Hair follicular keratinocyte (primary cell): ENCODE results near the gene SERPINB6. TPM values are rescaled to one million over a fixed set of nuclear protein-coding genes. Genes with fewer than 3 reads are reported as not detected.

ENCODE experiments used
- total RNA-seq: library from RNA; depleted of rRNA; stranded (reverse); fragments of >200 nt; gene quantifications from 2 replicates; pipeline ENCODE4 v1.2.3, GENCODE V29; 2015

Gene SERPINB6
- total RNA-seq = 69.9 and 82.2 TPM in 2 replicates

DNA sequence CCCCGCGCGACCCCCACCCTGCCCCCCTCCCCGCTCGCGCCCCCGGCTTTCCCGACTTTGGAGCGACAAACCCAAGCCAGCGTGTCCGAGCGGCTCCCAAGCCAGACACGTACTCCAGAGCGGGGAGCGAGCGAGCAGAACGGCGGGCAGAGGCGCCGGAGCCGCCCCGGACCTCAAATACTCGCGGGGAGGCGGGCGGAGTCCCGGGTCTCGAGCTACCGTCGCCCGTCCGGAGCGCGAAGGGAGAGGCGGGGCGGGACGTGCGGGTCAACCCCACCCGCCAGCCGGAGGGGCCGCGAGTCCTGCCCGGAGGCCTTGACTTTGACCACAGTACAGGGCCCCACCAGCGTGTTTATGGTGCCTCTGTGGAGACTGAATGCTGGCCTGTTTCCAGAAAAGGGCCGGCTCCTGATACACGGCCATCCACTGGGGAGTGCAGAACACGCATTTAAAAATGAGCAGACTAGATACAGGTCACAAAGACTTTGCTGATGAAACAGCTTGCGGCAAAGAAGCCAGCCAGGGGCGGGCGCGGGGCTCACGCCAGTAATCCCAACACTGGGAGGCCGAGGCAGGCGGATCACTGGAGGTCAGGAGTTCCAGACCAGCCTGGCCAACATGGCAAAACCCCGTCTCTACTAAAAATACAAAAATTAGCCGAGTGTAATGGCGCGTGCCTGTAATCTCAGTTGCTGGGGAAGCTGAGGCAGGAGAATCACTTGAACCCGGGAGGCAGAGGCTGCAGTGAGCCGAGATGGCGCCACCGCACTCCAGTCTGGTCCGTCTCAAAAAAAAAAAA, at the start of gene SERPINB6:
Gene SERPINB6 (minus strand): TSS at position 148 of the 799 bp plus-strand sequence. CDS start 12,235 bp downstream, outside the sequence.

GRCh38 chr6:2999618-3000557, 28.5 kb upstream of the SERPINB6 start, which contains the start of gene NQO2:
NQO2 (plus strand) TSS chr6:2999894; CDS start chr6:3006553, 6,659 bp downstream.

Other genes starting within 250 kb of the SERPINB6 start
- gene MYLK4, start 220.6 kb downstream of the SERPINB6 start, total RNA-seq = 0.04 TPM in 1 of 2 replicates, not detected in the other
- gene WRNIP1, start 206.2 kb downstream of the SERPINB6 start, total RNA-seq = 60.7 and 69.3 TPM in 2 replicates
- gene SERPINB1, start 129.7 kb downstream of the SERPINB6 start, total RNA-seq = 58.7 and 136 TPM in 2 replicates
- gene SERPINB9, start 68.3 kb downstream of the SERPINB6 start, total RNA-seq = 0.34 and 0.62 TPM in 2 replicates
- 6.6 and 7.2 TPM in 2 replicates for gene NQO2, start 28.3 kb upstream of the SERPINB6 start, total RNA-seq
- gene RIPK1, start 96.9 kb upstream of the SERPINB6 start, total RNA-seq = 10.5 and 12.2 TPM in 2 replicates
- gene BPHL, start 147.1 kb upstream of the SERPINB6 start, total RNA-seq = 18.3 and 23.2 TPM in 2 replicates
- 77.9 and 84.6 TPM in 2 replicates for gene TUBB2A, start 186.0 kb upstream of the SERPINB6 start, total RNA-seq